Gastroesophageal sphincter (tissue), 4 donors: Measurements from ENCODE around the gene CEP112. TPM values are rescaled to one million over a fixed set of nuclear protein-coding genes. Genes with fewer than 3 reads are reported as not detected.

Experiments used
- ATAC-seq: fragments of 150-250 bp; one replicate; pipeline ENCODE4 v1.9.1; 2016; ENCODE audit warnings: mild to moderate bottlenecking, moderate library complexity
- H3K27ac ChIP-seq, 4 donors: fragments of 200-600 bp; sonication (generic) in 3 of 4; 1 replicate in 3 of 4; 2 replicates in 1 of 4; pipeline ENCODE4 v1.5.1; 2016 to 2019
- H3K27me3 ChIP-seq: fragments of 200-600 bp; sonication (generic); one replicate; pipeline ENCODE4 v1.5.1; 2019
- H3K36me3 ChIP-seq, 2 donors: fragments of 200-600 bp; sonication (generic); one replicate each; pipeline ENCODE4 v1.5.1; 2019; ENCODE audit warnings: control low read depth in 1 of 2
- H3K4me1 ChIP-seq, 3 donors: fragments of 200-600 bp; sonication (generic); 1 replicate in 2 of 3; 2 replicates in 1 of 3; pipeline ENCODE4 v1.5.1; 2016 to 2019; ENCODE audit warnings: control low read depth in 2 of 3
- H3K4me3 ChIP-seq, 2 donors: fragments of 200-600 bp; sonication (generic); one replicate each; pipeline ENCODE4 v1.5.1; 2019; ENCODE audit warnings: mild to moderate bottlenecking in 1 of 2, moderate library complexity in 1 of 2
- H3K9me3 ChIP-seq, 3 donors: fragments of 200-600 bp; sonication (generic); one replicate each; pipeline ENCODE4 v1.5.1; 2017 to 2019; ENCODE audit warnings: control low read depth in 2 of 3
- EP300 ChIP-seq: sonication (generic); formaldehyde crosslinking; IDR thresholded peaks from one replicate; pipeline ENCODE4 v1.6.1; 2017; ENCODE audit warnings: antibody characterized with exemption, mild to moderate bottlenecking
- POLR2A ChIP-seq, 2 donors: fragments of 450-650 bp; IDR thresholded peaks; one replicate each; pipeline ENCODE4 v1.6.1; 2017; ENCODE audit warnings: antibody characterized with exemption in 2 of 2, mild to moderate bottlenecking in 2 of 2, moderate library complexity in 1 of 2
- POLR2AphosphoS5 ChIP-seq: sonication (generic); formaldehyde crosslinking; IDR thresholded peaks from one replicate; pipeline ENCODE4 v1.6.1; 2017; ENCODE audit warnings: antibody characterized with exemption
- WGBS, 2 donors: methylation state at CpG; one replicate each; pipeline ENCODE4 v1.1.5; 2018; ENCODE audit warnings: low coverage in 1 of 2; 5-methylcytosine and 5-hydroxymethylcytosine counted together
- total RNA-seq, 4 donors: library from RNA; depleted of rRNA; stranded (reverse); fragments of >200 nt; gene quantifications; one replicate each; pipeline ENCODE4 v1.1.0, GENCODE V29; 2016
- TF ChIP-seq, protein P1 (sequence below), 4 experiments: fragments of 200-600 bp in 2 of 4; fragments of 450-650 bp in 2 of 4; sonication (generic) in 1 of 4; IDR thresholded peaks; one replicate each; pipeline ENCODE4 v1.5.1; 2017 to 2019; ENCODE audit warnings: antibody characterized with exemption in 4 of 4, mild to moderate bottlenecking in 2 of 4, moderate library complexity in 2 of 4

Gene CEP112
- total RNA-seq, 4 donors from 2014 or later, result 21.9 to 38.2 (median 27.0) TPM

DNA sequence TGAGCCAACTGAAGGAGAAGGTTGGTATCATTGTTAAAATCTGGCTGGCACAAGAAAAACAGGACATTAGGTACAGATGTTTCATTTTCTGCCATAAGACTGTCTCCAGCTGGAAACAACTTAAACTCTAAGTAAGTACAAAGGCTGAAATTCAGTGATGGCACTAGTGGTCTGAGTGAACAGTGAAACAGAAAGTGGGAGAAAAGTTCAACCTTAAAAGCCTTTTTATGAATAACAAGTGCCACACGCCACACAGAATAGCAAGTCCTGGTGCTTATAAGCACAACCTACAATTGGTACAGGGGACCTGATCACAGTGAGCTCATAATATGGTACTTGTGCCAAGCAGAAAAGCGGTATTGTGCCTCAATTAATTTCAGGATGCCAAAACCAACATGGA, 56.7 kb downstream of the CEP112 start:
- WGBS, 2 donors, result 70 to 86% methylated on average over 2 of the region's 2 CpGs
- H3K27me3 ChIP-seq, result no peaks in the 10 kb centered on the region
- no peak overlapping the region for H3K4me3 ChIP-seq
- peaks cover 0 to 35% of the 10 kb centered on the region in 2 donors for H3K36me3 ChIP-seq
- H3K27ac ChIP-seq, result no peak overlapping the region
- no peaks in the 10 kb centered on the region for H3K4me1 ChIP-seq
- TF ChIP-seq EP300 (no peak), POLR2AphosphoS5 (no peak), POLR2A (IDR thresholded peaks at IDR 0.05) (no peak)
- TF ChIP-seq, protein P1, sequence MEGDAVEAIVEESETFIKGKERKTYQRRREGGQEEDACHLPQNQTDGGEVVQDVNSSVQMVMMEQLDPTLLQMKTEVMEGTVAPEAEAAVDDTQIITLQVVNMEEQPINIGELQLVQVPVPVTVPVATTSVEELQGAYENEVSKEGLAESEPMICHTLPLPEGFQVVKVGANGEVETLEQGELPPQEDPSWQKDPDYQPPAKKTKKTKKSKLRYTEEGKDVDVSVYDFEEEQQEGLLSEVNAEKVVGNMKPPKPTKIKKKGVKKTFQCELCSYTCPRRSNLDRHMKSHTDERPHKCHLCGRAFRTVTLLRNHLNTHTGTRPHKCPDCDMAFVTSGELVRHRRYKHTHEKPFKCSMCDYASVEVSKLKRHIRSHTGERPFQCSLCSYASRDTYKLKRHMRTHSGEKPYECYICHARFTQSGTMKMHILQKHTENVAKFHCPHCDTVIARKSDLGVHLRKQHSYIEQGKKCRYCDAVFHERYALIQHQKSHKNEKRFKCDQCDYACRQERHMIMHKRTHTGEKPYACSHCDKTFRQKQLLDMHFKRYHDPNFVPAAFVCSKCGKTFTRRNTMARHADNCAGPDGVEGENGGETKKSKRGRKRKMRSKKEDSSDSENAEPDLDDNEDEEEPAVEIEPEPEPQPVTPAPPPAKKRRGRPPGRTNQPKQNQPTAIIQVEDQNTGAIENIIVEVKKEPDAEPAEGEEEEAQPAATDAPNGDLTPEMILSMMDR (IDR thresholded peaks at IDR 0.05), result no peak
- no peak for ATAC-seq
- H3K9me3 ChIP-seq, result no peaks in the 10 kb centered on the region

DNA sequence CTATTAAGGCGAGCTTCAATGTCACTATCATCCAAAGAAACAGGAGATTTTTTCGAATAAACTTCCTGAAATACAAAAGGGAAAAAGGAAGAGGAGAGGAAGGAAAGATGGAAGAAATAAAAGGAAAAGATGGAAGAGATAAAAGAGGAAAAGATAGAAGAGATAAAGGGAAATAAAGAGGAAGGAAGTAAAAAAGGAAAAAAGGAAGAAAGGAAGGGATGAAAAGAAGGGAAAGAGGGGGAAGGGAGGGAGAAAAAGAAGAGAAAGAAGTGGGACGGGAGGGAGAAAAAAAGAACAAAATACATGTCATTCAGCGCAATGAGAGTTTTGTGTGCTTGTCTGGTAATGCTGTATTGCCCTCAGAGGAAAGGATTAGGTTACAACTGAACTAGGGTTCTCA, 62.2 kb downstream of the CEP112 start:
- Histone ChIP-seq H3K4me1 (no peaks in the 10 kb centered on the region), H3K27ac (no peak overlapping the region), H3K4me3 (no peak overlapping the region), H3K9me3 (no peaks in the 10 kb centered on the region), H3K27me3 (no peaks in the 10 kb centered on the region), H3K36me3 (peaks cover 0 to 14% of the 10 kb centered on the region in 2 donors)
- no peak for ATAC-seq
- TF ChIP-seq, protein P1 (IDR thresholded peaks at IDR 0.05), result no peak
- no peak for TF ChIP-seq POLR2AphosphoS5
- WGBS, 2 donors, result 93 to 94% methylated on average over 4 of the region's 4 CpGs

GRCh38 chr17:66126231-66126630, 65.7 kb downstream of the CEP112 start:
- TF ChIP-seq EP300 (no peak), POLR2A (IDR thresholded peaks at IDR 0.05) (no peak), POLR2AphosphoS5 (no peak)
- TF ChIP-seq, protein P1 (IDR thresholded peaks at IDR 0.05), result no peak
- no peaks in the 10 kb centered on the region for H3K4me1 ChIP-seq
- H3K9me3 ChIP-seq, result no peaks in the 10 kb centered on the region
- H3K27ac ChIP-seq, result no peak overlapping the region
- peaks cover 0 to 13% of the 10 kb centered on the region in 2 donors for H3K36me3 ChIP-seq
- no peak for ATAC-seq
- H3K4me3 ChIP-seq, result no peak overlapping the region
- WGBS, 2 donors, result 93 to 95% methylated on average over 3 to 5 of the region's 5 CpGs
- H3K27me3 ChIP-seq, result no peaks in the 10 kb centered on the region

DNA sequence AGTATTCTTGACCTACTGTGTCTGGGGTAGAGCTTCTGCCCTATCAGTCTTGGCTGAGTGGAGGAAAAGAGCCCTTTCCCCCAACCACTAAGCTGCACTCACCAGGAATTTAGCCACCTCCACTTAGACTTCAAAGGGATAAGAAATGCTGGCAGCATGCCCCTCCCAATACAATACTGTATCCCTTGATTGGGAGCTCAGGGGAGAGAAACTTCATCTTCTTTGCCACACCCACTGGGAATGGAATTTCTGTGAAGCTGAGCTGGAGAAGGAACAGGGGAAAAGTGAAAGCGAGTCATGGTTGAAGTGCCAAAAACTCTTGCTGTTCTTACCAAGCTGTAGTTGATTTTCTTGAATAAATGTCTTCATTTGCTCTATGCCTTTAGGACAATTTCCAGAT, 68.8 kb downstream of the CEP112 start:
- no peaks in the 10 kb centered on the region for H3K4me1 ChIP-seq
- WGBS, 2 donors, result 75 to 89% methylated on average over 1 of the region's 1 CpG

GRCh38 chr17:66115246-66115645, 76.7 kb downstream of the CEP112 start:
- H3K9me3 ChIP-seq, result peaks cover 0 to 5% (median 0%) of the 10 kb centered on the region in 3 donors
- no peaks in the 10 kb centered on the region for H3K4me1 ChIP-seq
- no peak for ATAC-seq
- no peaks in the 10 kb centered on the region for H3K27me3 ChIP-seq
- H3K4me3 ChIP-seq, result no peak overlapping the region
- TF ChIP-seq, protein P1 (IDR thresholded peaks at IDR 0.05), result no peak
- TF ChIP-seq EP300 (no peak), POLR2A (IDR thresholded peaks at IDR 0.05) (no peak)
- H3K36me3 ChIP-seq, result no peaks in the 10 kb centered on the region
- H3K27ac ChIP-seq, result no peak overlapping the region
- WGBS, 2 donors, result 62% methylated on average over 2 of the region's 2 CpGs; no CpG with 5 or more reads in 1 of the 2 donors

More for the DNA sequence above, 68.8 kb downstream of the CEP112 start:
- Histone ChIP-seq H3K4me3 (no peak overlapping the region), H3K27ac (no peak overlapping the region), H3K36me3 (peaks cover 0 to 13% of the 10 kb centered on the region in 2 donors), H3K9me3 (peaks cover 0 to 5% (median 0%) of the 10 kb centered on the region in 3 donors), H3K27me3 (no peaks in the 10 kb centered on the region)
- TF ChIP-seq, protein P1 (IDR thresholded peaks at IDR 0.05), result no peak
- TF ChIP-seq EP300 (no peak), POLR2AphosphoS5 (no peak), POLR2A (IDR thresholded peaks at IDR 0.05) (no peak)
- ATAC-seq, result no peak
